Bronchial epithelial cell (primary cell): ENCODE measurements around the gene DGAT2L6. TPM values are rescaled to one million over a fixed set of nuclear protein-coding genes. Genes with fewer than 3 reads are reported as not detected.
"Not testable (repeated sequence)": the region's sequence is repeated elsewhere in the genome, so short reads cannot be mapped to it uniquely, and the experiment has no call there.

Experiments used
- DNase-seq: peaks from one replicate; pipeline ENCODE4 v3.0.0-alpha.2; 2010; ENCODE audit warnings: low read depth
- FAIRE-seq: peaks from 2 replicates; lab custom pipeline; 2011; peaks lifted over from hg19 to GRCh38; lab: Jason Lieb, UNC
- H3K27me3 ChIP-seq: 2 replicates; pipeline ENCODE4 v1.5.1; 2011; ENCODE audit warnings: low read length; ENCODE audit not compliant: control insufficient read depth, insufficient read depth
- H3K36me3 ChIP-seq: 2 replicates; pipeline ENCODE4 v1.5.1; 2011; ENCODE audit warnings: low read length; ENCODE audit not compliant: control insufficient read depth, insufficient read depth
- H3K4me3 ChIP-seq: 2 replicates; pipeline ENCODE4 v1.5.1; 2011; ENCODE audit warnings: mild to moderate bottlenecking, low read depth, low read length, control low read depth
- total RNA-seq: library from RNA; depleted of rRNA; stranded (reverse); fragments of >200 nt; gene quantifications from 2 replicates; pipeline ENCODE4 v1.2.1, GENCODE V29; 2014
- TF ChIP-seq, protein P1 (sequence below): IDR thresholded peaks from 2 replicates; pipeline ENCODE4 v1.5.1; 2011; ENCODE audit warnings: mild to moderate bottlenecking, moderate library complexity, low read length, control low read depth, inconsistent platforms; ENCODE audit not compliant: insufficient read depth, severe bottlenecking

DGAT2L6 gene
- total RNA-seq, 1 donor from 2014 or later = not detected

- Histone ChIP-seq H3K36me3 (no peaks in the 10 kb centered on the region), H3K27me3 (no peaks in the 10 kb centered on the region), H3K4me3 (no peak overlapping the region)
- DNase-seq (no peak), FAIRE-seq (no peak)
- TF ChIP-seq, protein P1, sequence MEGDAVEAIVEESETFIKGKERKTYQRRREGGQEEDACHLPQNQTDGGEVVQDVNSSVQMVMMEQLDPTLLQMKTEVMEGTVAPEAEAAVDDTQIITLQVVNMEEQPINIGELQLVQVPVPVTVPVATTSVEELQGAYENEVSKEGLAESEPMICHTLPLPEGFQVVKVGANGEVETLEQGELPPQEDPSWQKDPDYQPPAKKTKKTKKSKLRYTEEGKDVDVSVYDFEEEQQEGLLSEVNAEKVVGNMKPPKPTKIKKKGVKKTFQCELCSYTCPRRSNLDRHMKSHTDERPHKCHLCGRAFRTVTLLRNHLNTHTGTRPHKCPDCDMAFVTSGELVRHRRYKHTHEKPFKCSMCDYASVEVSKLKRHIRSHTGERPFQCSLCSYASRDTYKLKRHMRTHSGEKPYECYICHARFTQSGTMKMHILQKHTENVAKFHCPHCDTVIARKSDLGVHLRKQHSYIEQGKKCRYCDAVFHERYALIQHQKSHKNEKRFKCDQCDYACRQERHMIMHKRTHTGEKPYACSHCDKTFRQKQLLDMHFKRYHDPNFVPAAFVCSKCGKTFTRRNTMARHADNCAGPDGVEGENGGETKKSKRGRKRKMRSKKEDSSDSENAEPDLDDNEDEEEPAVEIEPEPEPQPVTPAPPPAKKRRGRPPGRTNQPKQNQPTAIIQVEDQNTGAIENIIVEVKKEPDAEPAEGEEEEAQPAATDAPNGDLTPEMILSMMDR = no peak
These were observed 54.4 kb downstream of the DGAT2L6 start for GRCh38 chrX:70231666-70232065.

DNA sequence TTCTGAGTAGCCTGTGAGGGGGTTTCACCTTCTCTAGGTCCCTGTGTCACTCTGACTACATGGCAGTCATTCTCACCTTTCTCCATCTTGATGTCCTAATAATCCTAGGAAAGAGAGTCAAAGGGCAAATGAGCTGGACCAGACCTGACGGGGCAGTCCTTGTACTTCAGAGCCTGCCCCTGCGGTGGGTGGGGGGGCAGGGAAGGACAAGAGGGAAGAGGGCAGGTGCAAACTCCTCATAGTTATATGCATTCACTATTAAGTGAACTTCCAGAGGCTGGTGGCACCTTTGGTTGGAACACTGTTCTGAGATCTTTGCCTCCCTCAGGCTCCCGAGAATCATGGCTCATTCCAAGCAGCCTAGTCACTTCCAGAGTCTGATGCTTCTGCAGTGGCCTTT, 57.1 kb downstream of the DGAT2L6 start, which contains the start of gene AWAT1:
TSS of gene AWAT1 (plus strand) at position 301 of the 400 bp plus-strand sequence. CDS start at position 342, 41 bp downstream.
- Histone ChIP-seq H3K36me3 (no peaks in the 10 kb centered on the region), H3K27me3 (no peaks in the 10 kb centered on the region), H3K4me3 (no peak within 1 kb of the TSS)
- DNase-seq (no peak), FAIRE-seq (no peak)
- TF ChIP-seq, protein P1 = no peak

DNA sequence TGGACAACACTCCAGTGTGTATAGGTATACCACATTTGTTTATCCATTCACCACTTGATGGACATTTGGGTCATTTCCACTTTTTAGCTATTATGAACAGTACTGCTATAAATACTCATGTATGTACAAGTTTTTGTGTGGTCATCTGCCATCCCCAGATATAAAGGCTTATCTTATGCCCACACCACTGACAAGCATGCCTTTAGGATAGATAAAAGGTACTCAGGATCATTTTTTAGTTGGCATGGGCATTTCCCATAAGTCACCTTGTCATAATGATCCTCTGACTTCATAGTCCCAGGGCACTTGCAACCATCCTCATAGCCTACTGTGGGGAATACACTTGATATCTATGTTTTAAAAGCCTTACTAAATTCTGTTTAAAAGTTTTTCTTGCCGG, 63.5 kb downstream of the DGAT2L6 start:
- no peaks in the 10 kb centered on the region for H3K27me3 ChIP-seq
- no peak overlapping the region for H3K4me3 ChIP-seq
- FAIRE-seq = no peak
- H3K36me3 ChIP-seq = no peaks in the 10 kb centered on the region
- TF ChIP-seq, protein P1 = no peak
- DNase-seq = no peak

GRCh38 chrX:70241501-70241900, 64.2 kb downstream of the DGAT2L6 start:
- FAIRE-seq (no peak), DNase-seq (no peak)
- no peak overlapping the region for H3K4me3 ChIP-seq
- TF ChIP-seq, protein P1 = no peak
- no peaks in the 10 kb centered on the region for H3K27me3 ChIP-seq
- H3K36me3 ChIP-seq = no peaks in the 10 kb centered on the region

DNA sequence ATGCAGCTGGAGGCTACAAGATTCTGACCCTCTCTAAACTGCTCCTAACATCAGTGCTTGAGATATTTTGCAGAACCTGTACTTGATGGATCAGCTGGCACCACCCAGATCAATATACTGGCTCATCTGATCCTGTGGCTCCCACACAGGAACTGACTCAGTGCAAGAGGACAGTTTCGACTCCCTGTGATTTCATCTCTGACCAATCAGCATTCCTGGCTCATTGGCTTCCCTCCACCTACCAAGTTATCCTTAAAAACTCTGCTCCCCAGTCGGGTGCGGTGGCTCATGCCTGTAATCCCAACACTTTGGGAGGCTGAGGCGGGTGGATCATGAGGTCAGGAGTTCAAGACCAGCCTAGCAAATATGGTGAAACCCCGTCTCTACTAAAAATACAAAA, 66.3 kb downstream of the DGAT2L6 start:
- DNase-seq = peak; percentile 39
- not testable (repeated sequence) for H3K4me3 ChIP-seq, H3K36me3 ChIP-seq, H3K27me3 ChIP-seq, FAIRE-seq

DNA sequence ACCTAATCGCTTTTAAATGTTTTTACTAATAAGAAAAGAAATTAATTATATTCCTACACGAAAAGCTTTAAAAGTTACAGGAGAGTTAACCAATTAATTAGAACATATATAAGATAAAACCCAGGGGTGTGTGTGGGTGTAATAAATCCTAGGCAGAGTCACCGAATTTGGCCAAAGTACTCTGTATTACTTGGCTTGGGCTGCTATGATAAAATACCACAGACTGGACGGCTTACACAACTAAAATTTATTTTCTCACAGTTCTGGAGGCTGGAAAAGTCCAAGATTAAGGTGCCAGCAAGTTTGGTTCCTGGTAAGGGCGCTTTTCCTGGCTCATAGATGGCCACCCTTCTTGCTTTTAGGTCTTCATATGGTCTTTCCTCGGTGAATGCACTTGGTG, 67.6 kb downstream of the DGAT2L6 start:
- FAIRE-seq = no peak
- H3K27me3 ChIP-seq = no peaks in the 10 kb centered on the region
- H3K36me3 ChIP-seq = no peaks in the 10 kb centered on the region
- TF ChIP-seq, protein P1 = no peak
- no peak overlapping the region for H3K4me3 ChIP-seq
- DNase-seq = no peak
